GM13976 (cell line): ENCODE data around the gene SMYD3.

Experiments used
- DNase-seq: peaks from one replicate; pipeline ENCODE4 v3.0.0; 2012; ENCODE audit warnings: low spot score
- CTCF ChIP-seq: IDR thresholded peaks from 2 replicates; pipeline ENCODE4 v1.5.1; 2012; ENCODE audit warnings: borderline replicate concordance, mild to moderate bottlenecking; ENCODE audit not compliant: insufficient read depth; ENCODE audit errors: extremely low read depth, missing control alignments, control extremely low read depth
- in situ Hi-C: fragments of 300-500 bp; cut with MboI; formaldehyde crosslinking; loops from one replicate; pipeline ENCODE4 v1.12.0; 2022; ENCODE audit warnings: low sequenced_read_pairs, mixed read lengths, inconsistent platforms; ENCODE audit not compliant: unreplicated experiment

Gene SMYD3

GRCh38 chr1:246261639-246262038 is 245.4 kb downstream of the SMYD3 start:
- in situ Hi-C loops: no loop called here
- no peak for DNase-seq
- no peak for TF ChIP-seq CTCF

GRCh38 chr1:246258250-246258649 is 248.8 kb downstream of the SMYD3 start:
- in situ Hi-C loops: no loop called here
- no peak for DNase-seq
- no peak for TF ChIP-seq CTCF

DNA sequence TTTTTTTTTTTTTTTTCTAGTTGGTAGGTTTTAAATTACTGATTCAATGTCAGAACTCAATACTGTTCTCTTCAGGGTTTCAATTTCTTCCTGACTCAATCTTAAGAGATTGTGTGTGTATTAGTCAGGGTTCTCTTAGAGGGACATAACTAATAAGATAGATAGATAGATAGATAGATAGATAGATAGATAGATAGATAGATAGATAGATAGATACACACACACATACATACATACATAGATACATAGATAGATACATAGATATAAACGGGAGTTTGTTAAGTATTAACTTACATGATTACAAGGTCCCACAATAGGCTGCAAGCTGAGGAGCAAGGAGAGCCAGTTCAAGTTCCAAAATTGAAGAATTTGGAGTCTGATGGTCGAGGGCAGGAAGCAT is 251.3 kb downstream of the SMYD3 start:
- in situ Hi-C loops: no loop called here
- no peak for DNase-seq
- no peak for TF ChIP-seq CTCF

DNA sequence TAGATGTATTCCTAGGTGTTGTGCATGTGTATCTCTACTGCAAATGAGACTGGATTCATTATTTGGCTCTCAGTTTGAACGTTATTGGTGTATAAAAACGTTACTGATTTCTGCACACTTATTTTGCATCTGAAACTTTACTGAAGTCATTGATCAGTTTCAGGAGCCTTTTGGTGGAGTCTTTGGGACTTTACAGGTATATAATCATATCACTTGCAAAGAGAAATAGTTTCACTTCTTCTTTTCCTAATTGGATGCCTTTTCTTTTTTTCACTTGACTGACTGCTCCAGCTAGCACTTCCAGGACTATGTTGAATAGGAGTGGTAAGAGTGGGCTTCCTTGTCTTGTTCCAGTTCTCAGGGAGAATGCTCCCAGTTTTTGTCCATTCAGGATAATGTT is 252.2 kb downstream of the SMYD3 start:
- in situ Hi-C loops: no loop called here

DNA sequence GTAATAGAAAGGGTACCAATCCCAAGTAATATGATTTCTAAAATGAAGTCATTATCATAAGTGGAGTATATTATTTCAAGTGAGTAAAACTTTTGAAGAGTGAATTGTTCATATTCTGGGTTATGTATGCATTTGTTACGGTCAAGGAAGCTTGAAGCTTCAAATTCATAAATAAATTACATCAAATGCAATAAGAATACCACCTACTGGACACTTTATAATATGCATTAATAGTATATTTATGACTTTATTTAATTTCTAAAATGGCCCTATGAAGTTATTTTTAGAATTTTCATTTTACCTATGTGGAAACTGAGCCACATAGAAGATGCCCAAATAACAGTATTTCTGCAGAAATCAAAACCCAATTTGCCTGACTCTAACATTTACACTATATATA is 260.6 kb downstream of the SMYD3 start:
- no peak for TF ChIP-seq CTCF
- in situ Hi-C loops: no loop called here
- no peak for DNase-seq

More for the DNA sequence above, 252.2 kb downstream of the SMYD3 start:
- no peak for TF ChIP-seq CTCF
- peak; percentile 15 for DNase-seq

DNA sequence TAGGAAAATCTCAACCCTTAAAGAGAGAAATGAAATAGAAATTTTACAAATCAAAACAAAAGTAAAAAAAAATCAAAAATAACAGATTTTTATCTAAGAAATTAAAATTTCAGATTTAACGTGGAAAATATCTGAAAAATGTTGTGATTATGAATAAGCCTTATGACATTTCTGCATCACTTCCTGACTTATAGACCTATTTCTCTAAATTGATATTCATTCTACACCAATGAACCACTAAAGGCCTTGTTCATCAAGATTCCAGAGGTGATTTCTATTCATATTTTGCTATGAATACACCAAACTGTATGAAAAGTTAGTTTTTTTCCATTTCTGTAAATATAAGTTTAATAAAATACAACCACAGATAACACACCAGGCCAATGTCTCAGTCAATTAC is 261.5 kb downstream of the SMYD3 start:
- DNase-seq: no peak
- TF ChIP-seq CTCF: no peak
- in situ Hi-C loops: no loop called here

DNA sequence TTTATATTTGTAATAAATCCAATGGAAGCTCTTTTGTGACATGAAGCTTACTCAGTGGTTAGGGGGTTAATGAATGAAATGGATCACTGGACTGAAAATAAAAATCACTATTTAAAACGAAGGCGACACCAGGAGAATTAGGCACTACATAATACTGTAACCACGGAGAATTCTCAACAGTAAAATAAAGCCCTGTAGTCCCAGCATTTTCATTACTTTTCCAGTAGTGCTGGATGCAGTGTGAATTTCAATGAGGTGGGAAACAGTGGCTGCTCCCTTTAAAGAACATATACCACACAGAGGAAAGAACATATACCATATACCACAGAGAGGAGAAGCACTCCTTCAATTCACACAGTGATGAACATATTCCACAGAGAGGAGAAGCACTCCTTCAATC is 275.0 kb downstream of the SMYD3 start:
- in situ Hi-C loops: no loop called here
- DNase-seq: no peak
- TF ChIP-seq CTCF: no peak
